Lower lobe of right lung (tissue), 2 donors: ENCODE measurements around the gene SCN5A. TPM values are rescaled to one million over a fixed set of nuclear protein-coding genes. Genes with fewer than 3 reads are reported as not detected.

Experiments
- ATAC-seq, 2 donors: fragments of 200-7000 bp; cut with Tn5 transposase; one replicate each; pipeline ENCODE4 v1.9.1; 2020 to 2022; ENCODE audit warnings: mild to moderate bottlenecking in 2 of 2, moderate library complexity in 2 of 2
- DNase-seq: peaks from one replicate; pipeline ENCODE4 v3.0.0-alpha.2; 2020
- H3K27ac ChIP-seq: fragments of 200-600 bp; one replicate; pipeline ENCODE4 v1.8.0; 2022
- H3K27me3 ChIP-seq: fragments of 200-600 bp; one replicate; pipeline ENCODE4 v1.8.0; 2022; ENCODE audit warnings: low read depth
- H3K36me3 ChIP-seq: fragments of 200-600 bp; one replicate; pipeline ENCODE4 v1.8.0; 2022; ENCODE audit warnings: mild to moderate bottlenecking
- H3K4me1 ChIP-seq: fragments of 200-600 bp; one replicate; pipeline ENCODE4 v1.8.0; 2022
- H3K4me3 ChIP-seq: fragments of 200-600 bp; one replicate; pipeline ENCODE4 v1.8.0; 2022; ENCODE audit warnings: mild to moderate bottlenecking
- H3K9me3 ChIP-seq: fragments of 200-600 bp; one replicate; pipeline ENCODE4 v1.8.0; 2022
- intact Hi-C: fragments of 100-400 bp; cut with DNase I; formaldehyde crosslinking; loops from one replicate; pipeline ENCODE4 v1.11.0; 2022
- total RNA-seq: library from RNA; stranded (reverse); fragmentation: NEBNext Ultra II Directional; extraction: Animal tissue kit (Norgen Biotek cat#: 25700); gene quantifications from one replicate; pipeline ENCODE4 v1.2.1, GENCODE V29; 2021
- TF ChIP-seq, protein P1 (sequence below): fragments of 200-600 bp; IDR thresholded peaks from one replicate; pipeline ENCODE4 v1.8.0; 2022; ENCODE audit warnings: antibody characterized with exemption, mild to moderate bottlenecking
- donor health status: DM: no; HTN: yes; CAD: no; lungs with severe emphysema.

The SCN5A gene
- total RNA-seq, 1 donor from 2014 or later = 0.24 TPM

DNA sequence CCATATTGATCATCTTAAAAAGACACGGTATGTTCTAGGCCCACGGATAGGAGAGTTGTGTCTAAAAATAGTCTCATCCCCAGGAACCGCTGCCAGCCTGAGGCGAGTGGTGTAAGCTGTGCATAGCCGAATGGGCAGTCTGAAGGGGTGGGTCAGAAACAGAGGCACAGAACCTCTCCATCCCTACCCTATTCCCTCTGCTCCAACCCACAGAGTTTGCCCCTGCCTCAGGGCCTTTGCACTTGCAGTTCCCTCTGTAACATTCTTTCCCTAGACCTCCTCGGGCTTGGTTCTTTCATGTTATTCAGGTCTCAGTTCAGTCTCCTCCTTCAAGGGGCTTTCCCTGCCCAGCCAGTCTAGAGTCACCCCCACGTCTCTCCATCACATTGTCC lies 4.8 kb downstream of the SCN5A start:
- Histone ChIP-seq H3K4me1 (peaks cover 7% of the 10 kb centered on the region), H3K9me3 (no peaks in the 10 kb centered on the region), H3K4me3 (no peak overlapping the region), H3K27ac (no peak overlapping the region), H3K36me3 (no peaks in the 10 kb centered on the region), H3K27me3 (peaks cover 53% of the 10 kb centered on the region)
- DNase-seq (no peak), ATAC-seq (no peak)
- intact Hi-C loops = no loop called here
- TF ChIP-seq, protein P1, sequence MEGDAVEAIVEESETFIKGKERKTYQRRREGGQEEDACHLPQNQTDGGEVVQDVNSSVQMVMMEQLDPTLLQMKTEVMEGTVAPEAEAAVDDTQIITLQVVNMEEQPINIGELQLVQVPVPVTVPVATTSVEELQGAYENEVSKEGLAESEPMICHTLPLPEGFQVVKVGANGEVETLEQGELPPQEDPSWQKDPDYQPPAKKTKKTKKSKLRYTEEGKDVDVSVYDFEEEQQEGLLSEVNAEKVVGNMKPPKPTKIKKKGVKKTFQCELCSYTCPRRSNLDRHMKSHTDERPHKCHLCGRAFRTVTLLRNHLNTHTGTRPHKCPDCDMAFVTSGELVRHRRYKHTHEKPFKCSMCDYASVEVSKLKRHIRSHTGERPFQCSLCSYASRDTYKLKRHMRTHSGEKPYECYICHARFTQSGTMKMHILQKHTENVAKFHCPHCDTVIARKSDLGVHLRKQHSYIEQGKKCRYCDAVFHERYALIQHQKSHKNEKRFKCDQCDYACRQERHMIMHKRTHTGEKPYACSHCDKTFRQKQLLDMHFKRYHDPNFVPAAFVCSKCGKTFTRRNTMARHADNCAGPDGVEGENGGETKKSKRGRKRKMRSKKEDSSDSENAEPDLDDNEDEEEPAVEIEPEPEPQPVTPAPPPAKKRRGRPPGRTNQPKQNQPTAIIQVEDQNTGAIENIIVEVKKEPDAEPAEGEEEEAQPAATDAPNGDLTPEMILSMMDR = no peak

DNA sequence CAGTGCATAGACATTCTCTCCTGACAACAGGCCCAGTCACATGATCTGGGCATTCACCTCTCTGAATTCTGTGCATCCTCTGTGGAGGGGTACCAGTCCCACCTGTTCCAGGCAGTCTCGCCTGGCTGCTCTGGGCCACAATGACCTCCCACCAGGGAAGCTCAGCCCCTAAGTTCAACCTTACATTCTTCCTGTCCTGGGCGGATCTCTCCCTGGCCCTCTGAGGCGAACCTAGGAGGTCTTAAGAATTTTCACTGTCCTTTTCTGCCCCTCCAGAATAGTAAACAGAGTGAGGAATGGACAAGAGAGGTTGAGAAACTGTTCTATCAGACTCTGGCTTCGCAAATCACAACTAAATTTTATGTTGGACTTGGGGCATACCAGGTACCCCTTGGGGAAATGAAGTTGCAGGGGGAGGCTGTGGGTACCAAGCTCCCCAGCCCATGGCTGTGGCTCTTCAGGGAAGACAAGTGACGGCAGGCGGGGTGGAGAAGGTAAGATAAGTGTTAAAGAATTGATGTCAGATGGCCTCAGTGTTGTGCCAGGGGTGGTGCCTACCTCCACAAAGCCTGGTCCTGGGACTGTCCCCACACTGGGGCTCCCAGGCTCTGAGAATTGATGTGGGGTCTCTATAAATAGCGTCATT lies 5.3 kb downstream of the SCN5A start:
- Histone ChIP-seq H3K4me3 (no peak overlapping the region), H3K36me3 (no peaks in the 10 kb centered on the region), H3K9me3 (no peaks in the 10 kb centered on the region), H3K4me1 (peaks cover 6% of the 10 kb centered on the region), H3K27me3 (peaks cover 50% of the 10 kb centered on the region), H3K27ac (no peak overlapping the region)
- ATAC-seq (no peak), DNase-seq (no peak)
- TF ChIP-seq, protein P1 = no peak
- intact Hi-C loops = no loop called here

DNA sequence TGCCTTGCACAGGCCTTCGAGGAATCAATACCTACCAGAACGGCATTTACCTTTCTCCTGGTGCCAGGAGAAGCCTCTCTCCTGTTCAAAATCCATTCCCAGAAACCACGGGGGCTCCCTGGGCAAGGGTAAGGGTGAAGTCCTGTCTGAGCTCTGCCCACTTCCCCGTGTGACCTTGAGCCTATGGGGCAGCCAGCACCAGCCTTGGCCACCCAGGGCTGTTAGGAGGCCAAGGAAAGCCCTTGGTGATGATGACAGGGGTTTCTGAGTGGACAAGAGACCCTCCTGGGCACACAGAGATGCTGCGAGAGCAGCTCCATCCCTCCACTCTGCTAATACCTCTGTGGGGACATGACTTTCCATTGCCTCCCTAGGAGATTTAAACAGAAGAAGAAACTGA lies 5.9 kb downstream of the SCN5A start:
- no peaks in the 10 kb centered on the region for H3K9me3 ChIP-seq
- H3K27me3 ChIP-seq = peaks cover 45% of the 10 kb centered on the region
- H3K27ac ChIP-seq = no peak overlapping the region
- no peaks in the 10 kb centered on the region for H3K36me3 ChIP-seq
- intact Hi-C loops = no loop called here
- DNase-seq (no peak), ATAC-seq (no peak)
- peaks cover under 1% of the 10 kb centered on the region for H3K4me1 ChIP-seq
- TF ChIP-seq, protein P1 = no peak
- no peak overlapping the region for H3K4me3 ChIP-seq

DNA sequence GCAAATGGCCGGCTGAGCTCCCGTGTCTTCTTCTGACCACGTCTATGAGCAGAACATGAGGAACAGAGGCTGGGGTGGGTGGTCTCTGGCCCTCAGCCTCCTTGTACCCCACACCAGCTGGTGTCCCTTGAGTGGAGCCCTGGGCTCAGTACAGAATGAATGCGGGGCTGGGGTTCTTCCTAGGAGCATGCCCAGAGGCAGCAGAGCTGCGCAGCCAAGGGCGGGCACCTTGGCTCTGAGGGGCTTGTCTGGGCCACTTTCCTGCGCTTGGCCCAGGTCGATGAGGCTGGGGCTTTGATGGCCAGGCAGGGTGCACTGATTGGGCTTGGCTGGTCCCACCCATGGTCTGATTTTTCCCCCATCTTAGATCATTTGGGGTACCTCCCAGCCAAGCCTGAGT lies 6.4 kb downstream of the SCN5A start:
- Histone ChIP-seq H3K4me3 (no peak overlapping the region), H3K4me1 (no peaks in the 10 kb centered on the region), H3K36me3 (no peaks in the 10 kb centered on the region), H3K27me3 (peaks cover 40% of the 10 kb centered on the region), H3K9me3 (no peaks in the 10 kb centered on the region), H3K27ac (no peak overlapping the region)
- intact Hi-C loops = no loop called here
- ATAC-seq (no peak), DNase-seq (no peak)
- TF ChIP-seq, protein P1 = no peak

DNA sequence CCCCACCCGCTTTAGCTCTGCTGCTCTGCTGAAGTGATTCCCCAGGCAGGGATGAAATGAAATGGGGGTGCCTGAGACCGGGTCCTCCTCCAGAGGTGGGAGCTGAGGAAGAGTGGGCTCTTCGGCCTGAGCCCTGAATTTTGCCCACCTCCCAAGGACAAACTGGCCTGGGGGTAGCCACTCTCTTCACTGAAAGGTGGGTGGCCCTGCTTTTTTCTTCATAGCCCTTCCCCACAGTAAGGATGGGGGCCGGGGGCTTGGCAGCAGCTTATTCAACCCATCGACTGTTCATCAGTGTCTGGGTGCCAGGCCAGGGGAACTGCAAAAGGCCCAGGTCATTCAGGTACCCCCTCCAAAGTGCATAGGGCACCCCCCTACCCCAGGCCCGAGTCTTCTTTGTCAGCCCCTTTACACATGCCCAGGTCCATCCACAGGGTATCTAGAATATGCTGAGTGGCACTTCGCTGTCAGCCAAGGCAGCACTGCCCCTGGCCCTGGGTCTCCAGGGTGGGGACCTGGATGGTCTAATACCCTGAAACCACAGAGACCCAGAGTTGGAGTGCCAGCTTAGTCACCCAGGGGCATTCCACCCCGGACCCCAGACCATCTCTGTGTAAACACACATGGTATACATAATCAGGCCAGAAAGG lies 7.9 kb downstream of the SCN5A start:
- no peaks in the 10 kb centered on the region for H3K4me1 ChIP-seq
- no peak for DNase-seq
- intact Hi-C loops = no loop called here
- no peak overlapping the region for H3K4me3 ChIP-seq
- ATAC-seq = no peak
- no peak overlapping the region for H3K27ac ChIP-seq
- H3K36me3 ChIP-seq = no peaks in the 10 kb centered on the region
- H3K27me3 ChIP-seq = peaks cover 25% of the 10 kb centered on the region
- no peaks in the 10 kb centered on the region for H3K9me3 ChIP-seq
- TF ChIP-seq, protein P1 = no peak
